GM18499 (cell line): ENCODE data around the gene SMIM9.
"Not testable (repeated sequence)": the region's sequence is repeated elsewhere in the genome, so short reads cannot be mapped to it uniquely, and the experiment has no call there.

Experiments used
- ATAC-seq: cut with Tn5 transposase; IDR thresholded peaks from one replicate; pipeline ENCODE4 v1.9.1; 2021; ENCODE audit warnings: moderate number of reproducible peaks; ENCODE audit not compliant: insufficient read depth, unreplicated experiment

The SMIM9 gene

GRCh38 chrX:154816326-154816898 lies 18.1 kb downstream of the SMIM9 start:
- ATAC-seq: not testable (repeated sequence)

- ATAC-seq: no peak
Measured at GRCh38 chrX:154815274-154815818, 19.1 kb downstream of the SMIM9 start.

GRCh38 chrX:154813801-154814200 lies 20.7 kb downstream of the SMIM9 start:
- ATAC-seq: no peak

GRCh38 chrX:154812341-154813101 lies 21.9 kb downstream of the SMIM9 start:
- ATAC-seq: no peak

- no peak for ATAC-seq
Measured at GRCh38 chrX:154809939-154810665, 24.4 kb downstream of the SMIM9 start.

- no peak for ATAC-seq
Measured at GRCh38 chrX:154806837-154807501, 27.5 kb downstream of the SMIM9 start.

- ATAC-seq: no peak
Measured at GRCh38 chrX:154805696-154806091, 28.8 kb downstream of the SMIM9 start.

- ATAC-seq: no peak
Measured at GRCh38 chrX:154804957-154805695, 29.3 kb downstream of the SMIM9 start, which contains the start of gene MPP1. Gene MPP1 (minus strand): TSS chrX:154805485. CDS start chrX:154805373, 112 bp downstream.

- ATAC-seq: no peak
Measured at GRCh38 chrX:154804261-154804956, 30.1 kb downstream of the SMIM9 start.

GRCh38 chrX:154802947-154803346 lies 31.5 kb downstream of the SMIM9 start:
- ATAC-seq: no peak

- no peak for ATAC-seq
Measured at GRCh38 chrX:154800478-154801210, 33.8 kb downstream of the SMIM9 start.

GRCh38 chrX:154799556-154800348 lies 34.7 kb downstream of the SMIM9 start:
- ATAC-seq: no peak

GRCh38 chrX:154797006-154797405 lies 37.5 kb downstream of the SMIM9 start:
- ATAC-seq: no peak

- ATAC-seq: no peak
Measured at GRCh38 chrX:154795016-154795415, 39.4 kb downstream of the SMIM9 start.

- ATAC-seq: no peak
Measured at GRCh38 chrX:154793084-154793795, 41.2 kb downstream of the SMIM9 start.

GRCh38 chrX:154791939-154792338 lies 42.5 kb downstream of the SMIM9 start:
- ATAC-seq: no peak

GRCh38 chrX:154791467-154791866 lies 43.0 kb downstream of the SMIM9 start:
- no peak for ATAC-seq
